GM19099 (cell line): ENCODE results near the gene AFAP1.

Source experiments
- POLR2A ChIP-seq: IDR thresholded peaks from 3 replicates; pipeline ENCODE4 v1.6.1; 2011; ENCODE audit warnings: low read depth; ENCODE audit not compliant: insufficient read length; ENCODE audit errors: extremely low read depth

AFAP1 gene

GRCh38 chr4:7753271-7753670 lies 186.4 kb downstream of the AFAP1 start:
- TF ChIP-seq POLR2A, result no peak

- TF ChIP-seq POLR2A, result no peak
Measured at GRCh38 chr4:7752649-7753048, 187.0 kb downstream of the AFAP1 start.

- TF ChIP-seq POLR2A, result no peak
Measured at GRCh38 chr4:7750972-7751371, 188.7 kb downstream of the AFAP1 start.

GRCh38 chr4:7750523-7750922 lies 189.1 kb downstream of the AFAP1 start:
- no peak for TF ChIP-seq POLR2A

- no peak for TF ChIP-seq POLR2A
Measured at GRCh38 chr4:7747566-7747965, 192.1 kb downstream of the AFAP1 start.

GRCh38 chr4:7747062-7747385 lies 192.6 kb downstream of the AFAP1 start:
- no peak for TF ChIP-seq POLR2A

GRCh38 chr4:7746351-7747061 lies 193.2 kb downstream of the AFAP1 start:
- TF ChIP-seq POLR2A, result no peak

- no peak for TF ChIP-seq POLR2A
Measured at GRCh38 chr4:7745301-7745885, 194.3 kb downstream of the AFAP1 start.

GRCh38 chr4:7744142-7744804 lies 195.4 kb downstream of the AFAP1 start:
- no peak for TF ChIP-seq POLR2A

GRCh38 chr4:7742807-7743280 lies 196.8 kb downstream of the AFAP1 start:
- no peak for TF ChIP-seq POLR2A

GRCh38 chr4:7741946-7742806 lies 197.5 kb downstream of the AFAP1 start:
- no peak for TF ChIP-seq POLR2A

GRCh38 chr4:7740866-7741525 lies 198.7 kb downstream of the AFAP1 start:
- TF ChIP-seq POLR2A, result no peak

- no peak for TF ChIP-seq POLR2A
Measured at GRCh38 chr4:7739918-7740865, 199.5 kb downstream of the AFAP1 start.
